Activated CD8-positive, alpha-beta memory T cell treated with anti-CD3 and anti-CD28 coated beads for 48 hours (primary cell): ENCODE data around the gene NECAB2.

ENCODE experiments used
- DNase-seq, 3 experiments: peaks; one replicate each; pipeline ENCODE4 v3.0.0-alpha.2; 2020; ENCODE audit warnings: low read depth in 2 of 3, low spot score in 2 of 3

The NECAB2 gene

DNA sequence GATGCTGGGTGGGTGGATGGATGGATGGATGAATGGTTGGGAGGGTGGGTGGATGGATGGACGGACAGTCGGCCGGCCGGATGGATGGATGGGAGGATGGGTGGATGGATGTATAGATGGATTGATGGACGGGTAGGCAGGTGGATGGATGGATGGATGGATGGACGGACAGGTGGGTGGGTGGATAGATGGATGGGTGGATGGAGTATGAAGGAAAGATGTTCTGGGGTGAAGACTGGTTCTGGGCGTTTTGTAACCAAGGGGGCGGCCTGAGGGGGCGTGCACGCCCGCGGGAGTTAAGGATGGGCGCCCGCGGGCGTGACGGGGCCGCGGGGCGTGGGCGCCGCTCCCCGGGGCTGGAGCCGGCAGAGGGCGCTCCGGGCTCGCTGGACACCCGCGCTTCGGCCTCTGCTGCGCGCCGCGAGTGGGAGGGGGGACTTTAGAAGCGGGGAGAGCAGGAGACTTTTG, at the start of gene NECAB2:
Gene NECAB2 (plus strand): TSS at position 407 of the 468 bp plus-strand sequence. CDS start 405 bp downstream, outside the sequence.
- DNase-seq, result no peak

- no peak for DNase-seq
These were observed 47.1 kb upstream of the NECAB2 start for GRCh38 chr16:83920894-83921491.

DNA sequence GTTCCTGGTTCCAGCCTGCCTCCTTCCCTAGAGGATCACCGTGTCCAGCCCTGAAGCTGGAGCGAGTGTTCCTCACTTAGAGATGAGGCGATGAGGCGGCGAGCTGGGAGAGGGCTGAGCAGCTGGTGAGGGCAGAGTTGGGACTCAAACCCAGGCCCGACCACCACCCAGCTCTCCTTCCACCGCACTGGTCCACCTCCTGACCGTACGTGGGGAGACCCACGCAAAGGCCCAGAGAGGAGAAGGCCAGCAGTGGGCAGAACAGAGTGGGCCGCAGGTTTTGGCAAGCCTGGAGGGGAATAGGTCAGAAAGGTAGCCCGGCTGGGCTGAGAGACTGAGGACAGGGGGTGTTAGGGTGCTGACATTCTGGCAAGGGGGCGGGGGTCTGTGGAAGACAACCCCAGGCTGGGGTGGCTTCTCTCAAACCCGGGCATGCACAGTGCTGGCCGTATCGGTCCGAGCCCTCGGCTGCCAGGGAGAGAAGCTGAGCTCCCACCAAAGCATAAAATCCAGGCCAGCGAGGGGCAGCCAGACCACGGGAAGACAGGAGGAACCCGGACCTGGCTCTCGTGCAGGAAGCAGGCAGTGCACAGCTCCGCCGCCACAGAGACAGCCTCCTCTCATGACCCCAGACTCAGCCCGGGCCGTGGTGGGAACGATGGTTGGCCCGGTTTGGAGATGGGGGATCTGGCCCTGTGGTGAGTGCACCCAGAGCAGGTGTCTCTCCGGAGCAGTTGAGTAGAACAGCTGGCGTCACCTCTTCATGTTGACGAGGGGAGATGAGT, 44.3 kb upstream of the NECAB2 start:
- no peak for DNase-seq

DNA sequence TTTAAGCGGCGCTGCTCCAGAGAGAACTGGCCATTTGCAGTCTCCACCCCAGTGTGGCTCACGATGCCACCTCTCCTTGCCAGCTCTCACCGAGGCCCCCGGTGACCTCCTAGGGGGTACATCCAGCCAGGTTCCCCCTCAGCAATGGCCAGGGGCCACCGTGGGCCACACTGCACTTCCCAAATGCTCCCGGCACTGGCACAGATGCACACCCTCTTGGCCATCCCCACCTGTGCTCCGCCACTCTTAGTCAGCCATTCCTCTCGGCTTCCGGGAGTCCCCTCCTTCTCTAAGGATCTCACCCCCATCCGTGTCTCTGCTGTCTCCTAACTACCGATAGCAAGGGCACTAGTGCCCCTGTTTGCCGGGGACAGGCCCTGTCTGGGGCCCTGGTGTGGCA, 43.4 kb upstream of the NECAB2 start:
- DNase-seq, result no peak

DNA sequence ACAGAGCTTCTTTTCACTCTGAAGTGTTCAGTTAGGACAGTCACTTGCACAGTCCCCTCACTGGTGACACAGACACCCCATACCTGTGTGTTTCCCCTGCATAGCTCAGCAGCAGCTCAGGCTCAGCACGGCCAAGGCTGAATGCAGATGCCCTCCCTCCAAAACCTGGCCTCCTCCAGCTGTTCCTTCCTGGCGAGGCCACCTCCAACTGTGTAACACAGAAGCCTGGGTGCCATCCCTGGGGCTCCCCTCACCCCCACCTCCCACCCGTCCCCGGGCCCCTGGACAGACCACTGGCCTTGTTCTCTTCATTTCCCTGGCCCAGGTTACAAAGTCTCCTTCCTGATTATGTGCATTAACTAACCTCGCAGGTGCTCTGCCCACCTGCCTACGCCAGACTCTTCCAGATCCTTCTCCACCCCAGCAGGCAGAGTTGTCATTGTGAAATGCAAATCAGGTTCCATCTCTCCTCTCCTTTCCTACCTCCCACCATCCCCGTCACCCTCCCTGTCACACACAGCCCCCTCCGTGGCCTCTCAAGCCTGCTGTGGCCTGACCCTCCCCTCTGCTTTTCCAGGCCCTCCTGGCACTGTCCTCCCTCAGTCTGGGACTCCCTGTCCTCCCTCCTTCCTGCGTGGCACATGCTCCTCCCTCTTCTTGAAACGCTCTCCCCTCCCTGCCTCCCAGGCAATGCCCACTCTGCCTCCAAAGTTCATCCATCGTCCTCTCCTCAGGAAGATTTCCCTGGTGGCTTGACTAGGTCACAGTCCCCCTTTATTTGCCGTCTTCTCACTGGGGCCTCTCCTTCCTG, 42.7 kb upstream of the NECAB2 start:
- no peak for DNase-seq

DNA sequence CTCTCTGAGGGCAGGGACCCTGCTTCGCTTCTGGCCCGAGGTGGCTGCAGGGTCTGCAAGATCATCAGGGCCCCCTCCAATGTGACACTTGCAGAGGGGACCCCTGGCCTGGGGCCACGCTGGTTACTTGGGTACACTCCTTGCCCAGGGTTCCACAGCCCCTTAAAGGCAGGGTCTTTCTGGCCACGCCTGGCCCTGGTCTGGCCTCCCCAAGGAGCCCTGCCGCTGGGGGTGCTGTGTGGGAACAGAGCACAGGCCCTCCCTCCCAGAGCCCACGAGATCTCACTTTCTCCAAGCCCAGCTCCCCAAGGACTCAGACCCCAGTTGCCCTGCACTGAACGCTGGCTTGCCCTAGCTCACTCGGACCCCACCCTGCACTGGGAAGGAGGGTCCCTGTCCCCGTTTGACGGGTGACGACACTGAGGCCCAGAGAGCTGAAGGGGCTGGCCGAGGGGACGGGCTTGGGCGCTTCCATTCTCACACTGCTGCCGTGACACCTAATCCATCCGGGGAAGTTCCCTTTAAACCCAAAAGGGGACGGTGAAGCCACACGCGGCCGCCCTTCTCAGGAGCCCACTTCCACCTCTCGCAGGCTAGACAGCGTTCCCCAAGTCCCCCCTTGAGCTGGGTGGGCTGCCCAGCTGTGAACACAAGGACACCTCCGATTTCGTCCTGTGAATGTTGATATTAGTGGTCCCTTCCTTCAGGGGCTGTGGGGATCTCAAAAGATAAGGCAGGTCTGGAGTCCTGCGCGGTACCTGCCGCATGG, 41.9 kb upstream of the NECAB2 start:
- no peak for DNase-seq

GRCh38 chr16:83926726-83927397, 41.2 kb upstream of the NECAB2 start:
- peak; percentile 30 to 67 (median 60) for DNase-seq

GRCh38 chr16:83928341-83929055, 39.5 kb upstream of the NECAB2 start:
- DNase-seq, result no peak

- DNase-seq, result no peak
These were observed 38.1 kb upstream of the NECAB2 start for GRCh38 chr16:83929811-83930555.

GRCh38 chr16:83930730-83931500, 37.1 kb upstream of the NECAB2 start:
- no peak for DNase-seq

DNA sequence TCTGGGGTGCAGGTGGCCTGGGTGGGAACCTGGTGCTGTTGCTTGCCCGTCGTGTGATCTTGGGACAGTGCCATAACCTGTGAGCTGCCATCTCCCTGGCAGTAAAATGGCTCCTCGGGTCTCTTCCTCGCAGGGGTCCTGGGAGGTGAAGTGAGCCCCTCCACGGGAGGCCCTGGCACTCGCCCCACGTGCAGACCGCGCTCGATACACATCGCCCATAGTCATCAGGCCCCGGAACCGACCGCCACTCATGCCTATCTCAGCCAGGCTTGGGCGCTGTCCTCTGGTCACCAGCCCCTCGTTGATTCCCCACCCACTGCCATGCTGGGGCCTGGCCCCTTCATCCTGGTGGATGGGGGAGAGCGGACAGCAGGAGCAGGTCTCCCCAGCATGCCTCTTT, 36.5 kb upstream of the NECAB2 start:
- DNase-seq, result no peak

- DNase-seq, result no peak
These were observed 35.7 kb upstream of the NECAB2 start for GRCh38 chr16:83932304-83932703.

GRCh38 chr16:83932955-83933673, 34.9 kb upstream of the NECAB2 start:
- no peak for DNase-seq

DNA sequence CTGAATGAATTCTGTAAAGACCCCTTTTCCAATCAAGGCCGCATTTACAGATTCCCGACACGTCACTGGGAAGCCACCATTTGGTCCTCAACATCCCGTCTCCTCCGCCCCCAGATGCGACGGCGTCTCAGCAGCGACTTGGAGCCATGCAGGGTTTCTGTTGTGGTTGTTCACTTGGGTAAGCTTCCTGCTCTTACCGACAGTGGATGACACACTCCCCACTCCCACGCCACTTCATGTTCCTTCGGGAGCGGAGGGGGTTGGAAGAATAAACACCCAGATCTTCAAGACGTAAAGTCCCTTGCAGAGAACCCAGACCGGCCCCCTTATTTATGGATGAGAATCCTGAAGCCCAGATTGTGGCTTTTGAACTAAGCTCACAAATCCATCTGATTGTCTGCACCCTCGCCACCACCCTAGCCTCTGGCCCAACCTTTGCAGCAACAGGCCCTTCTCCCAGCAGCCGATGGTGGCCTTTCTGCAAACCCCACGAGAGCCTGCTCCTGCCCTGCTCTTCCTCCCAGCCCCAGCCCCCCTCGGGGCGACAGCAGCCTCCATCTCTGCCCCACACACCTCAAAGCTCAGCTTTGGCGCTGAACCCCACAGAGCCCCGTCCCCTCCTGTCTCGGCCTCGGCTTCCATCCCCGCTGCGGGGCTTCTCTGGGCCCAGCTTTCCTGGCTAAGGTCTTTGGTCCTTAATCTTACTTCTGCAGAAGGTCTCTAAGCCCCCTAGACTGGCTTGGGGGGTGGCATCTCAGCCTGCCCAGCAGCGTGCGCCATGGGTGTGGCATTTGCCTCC, 34.0 kb upstream of the NECAB2 start:
- DNase-seq, result no peak

- no peak for DNase-seq
These were observed 33.4 kb upstream of the NECAB2 start for GRCh38 chr16:83934684-83934977.

DNA sequence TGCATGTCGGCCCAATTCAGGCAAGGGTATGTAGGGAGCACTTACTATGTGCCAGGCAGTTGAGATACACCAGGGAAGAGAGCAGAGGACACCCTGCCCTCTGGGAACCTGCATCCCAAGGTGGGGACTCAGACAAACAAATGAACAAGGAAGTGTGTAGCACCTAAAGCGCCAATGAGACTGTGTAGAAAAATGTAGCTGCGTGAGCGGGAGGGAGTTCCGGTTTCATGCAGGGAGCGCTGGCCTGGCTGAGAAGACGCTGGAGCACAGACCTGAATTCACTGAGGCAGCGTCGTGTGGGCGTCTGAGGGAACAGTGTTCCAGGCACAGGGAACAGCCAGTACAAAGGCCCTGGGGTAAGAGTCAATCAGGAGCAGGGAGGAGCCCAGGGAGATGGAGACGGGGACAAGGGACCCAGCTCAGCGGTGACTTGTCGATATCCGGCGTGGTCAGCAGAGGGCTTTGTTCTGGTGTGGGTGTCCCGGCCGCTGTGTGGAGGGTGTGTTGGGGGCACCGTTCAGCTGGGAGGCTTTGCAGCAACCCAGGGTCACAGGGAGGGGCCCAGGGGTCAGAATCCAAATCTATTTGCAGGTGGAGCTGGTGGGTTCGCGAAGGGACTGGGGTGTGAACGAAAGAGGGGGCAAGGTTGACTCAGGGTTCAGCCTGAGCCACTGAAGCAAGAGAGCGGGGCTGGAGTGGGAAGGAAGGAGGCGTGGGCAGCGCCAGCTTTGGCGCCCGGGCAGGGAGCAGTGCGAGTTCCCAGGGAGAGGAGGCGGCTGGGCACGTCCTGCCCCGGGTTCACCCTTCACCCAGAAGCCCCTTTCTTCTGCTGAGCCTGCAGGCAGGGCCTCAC, 32.8 kb upstream of the NECAB2 start:
- no peak for DNase-seq
